Left lung (tissue), 10 donors: ENCODE results near the gene CDCA5. TPM values are rescaled to one million over a fixed set of nuclear protein-coding genes. Genes with fewer than 3 reads are reported as not detected.

Experiments used
- ATAC-seq: fragments of 200-7000 bp; cut with Tn5 transposase; one replicate; pipeline ENCODE4 v1.9.1; 2020; ENCODE audit warnings: moderate library complexity
- DNase-seq, 4 donors: peaks; one replicate each; pipeline ENCODE4 v3.0.0-alpha.2; 2013 to 2020
- H3K27ac ChIP-seq, 2 donors: fragments of 200-600 bp; sonication (generic) in 1 of 2; one replicate each; pipeline versions ENCODE4 v1.5.0 to v1.8.0; 2020 to 2021
- H3K27me3 ChIP-seq, 2 donors: fragments of 200-600 bp; sonication (generic) in 1 of 2; one replicate each; pipeline versions ENCODE4 v1.5.0 to v1.8.0; 2020 to 2021
- H3K36me3 ChIP-seq, 2 donors: fragments of 200-600 bp; sonication (generic) in 1 of 2; one replicate each; pipeline versions ENCODE4 v1.5.0 to v1.8.0; 2020 to 2021
- H3K4me1 ChIP-seq, 2 donors: fragments of 200-600 bp; one replicate each; pipeline ENCODE4 v1.8.0; 2021
- H3K4me3 ChIP-seq, 2 donors: fragments of 200-600 bp; sonication (generic) in 1 of 2; one replicate each; pipeline versions ENCODE4 v1.5.0 to v1.8.0; 2020 to 2021; ENCODE audit warnings: mild to moderate bottlenecking in 1 of 2
- H3K9me3 ChIP-seq, 2 donors: fragments of 200-600 bp; sonication (generic) in 1 of 2; one replicate each; pipeline versions ENCODE4 v1.5.0 to v1.8.0; 2020 to 2021
- intact Hi-C, 2 donors: fragments of 100-400 bp; cut with DNase I; formaldehyde crosslinking; loops; one replicate each; pipeline versions ENCODE4 v1.11.2 to v1.14.2; 2022
- polyA plus RNA-seq, 6 donors: library from polyadenylated mRNA; unstranded; fragments of 120-200 nt; gene quantifications; one replicate each; pipeline ENCODE4 v1.2.1, GENCODE V29; 2013; ENCODE audit not compliant: insufficient read length in 6 of 6
- total RNA-seq, 2 donors: library from RNA; stranded (reverse); fragmentation: NEBNext Ultra II Directional; extraction: Animal tissue kit (Norgen Biotek cat#: 25700); gene quantifications; one replicate each; pipeline ENCODE4 v1.2.1, GENCODE V29; 2021
- TF ChIP-seq, protein P1 (sequence below), 2 donors: fragments of 200-600 bp; sonication (generic) in 1 of 2; IDR thresholded peaks; one replicate each; pipeline versions ENCODE4 v1.5.0 to v1.8.0; 2021; ENCODE audit warnings: antibody characterized with exemption in 2 of 2
- donor health status: DM: no; HTN: yes; CAD: no.
- donor health status: DM: no; HTN: no; CAD: no.

Gene CDCA5
- total and polyA plus RNA-seq, 8 donors = 7.1 to 27.9 (median 14.5) TPM

DNA sequence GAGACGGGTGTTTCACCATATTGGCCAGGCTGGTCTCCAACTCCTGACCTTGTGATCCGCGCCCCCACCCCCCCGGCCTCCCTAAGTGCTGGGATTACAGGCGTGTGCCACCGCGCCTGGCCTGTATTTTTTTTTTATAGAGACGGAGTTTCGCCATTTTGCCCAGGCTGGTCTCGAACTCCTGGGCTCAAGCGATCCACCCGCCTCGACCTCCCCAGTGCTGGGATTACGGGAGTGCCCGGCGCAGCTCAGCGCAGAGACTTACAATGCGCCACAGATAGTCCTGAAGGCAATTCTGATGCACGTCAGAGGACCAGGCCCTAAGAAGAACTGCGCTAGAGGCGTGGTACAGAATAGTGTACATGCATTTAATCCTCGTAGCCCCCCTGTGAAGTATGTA lies 11.6 kb upstream of the CDCA5 start:
- H3K4me3 ChIP-seq = peak overlapping the region; percentile 74 to 89
- no peaks in the 10 kb centered on the region for H3K9me3 ChIP-seq
- no peaks in the 10 kb centered on the region for H3K27me3 ChIP-seq
- DNase-seq (no peak), ATAC-seq (no peak)
- H3K27ac ChIP-seq = peak overlapping the region in 1 of 2 donors; percentile 89
- no peaks in the 10 kb centered on the region for H3K36me3 ChIP-seq
- intact Hi-C loops = no loop called here
- peaks cover 3 to 23% of the 10 kb centered on the region in 2 donors for H3K4me1 ChIP-seq
- TF ChIP-seq, protein P1, sequence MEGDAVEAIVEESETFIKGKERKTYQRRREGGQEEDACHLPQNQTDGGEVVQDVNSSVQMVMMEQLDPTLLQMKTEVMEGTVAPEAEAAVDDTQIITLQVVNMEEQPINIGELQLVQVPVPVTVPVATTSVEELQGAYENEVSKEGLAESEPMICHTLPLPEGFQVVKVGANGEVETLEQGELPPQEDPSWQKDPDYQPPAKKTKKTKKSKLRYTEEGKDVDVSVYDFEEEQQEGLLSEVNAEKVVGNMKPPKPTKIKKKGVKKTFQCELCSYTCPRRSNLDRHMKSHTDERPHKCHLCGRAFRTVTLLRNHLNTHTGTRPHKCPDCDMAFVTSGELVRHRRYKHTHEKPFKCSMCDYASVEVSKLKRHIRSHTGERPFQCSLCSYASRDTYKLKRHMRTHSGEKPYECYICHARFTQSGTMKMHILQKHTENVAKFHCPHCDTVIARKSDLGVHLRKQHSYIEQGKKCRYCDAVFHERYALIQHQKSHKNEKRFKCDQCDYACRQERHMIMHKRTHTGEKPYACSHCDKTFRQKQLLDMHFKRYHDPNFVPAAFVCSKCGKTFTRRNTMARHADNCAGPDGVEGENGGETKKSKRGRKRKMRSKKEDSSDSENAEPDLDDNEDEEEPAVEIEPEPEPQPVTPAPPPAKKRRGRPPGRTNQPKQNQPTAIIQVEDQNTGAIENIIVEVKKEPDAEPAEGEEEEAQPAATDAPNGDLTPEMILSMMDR (IDR thresholded peaks at IDR 0.05) = no peak

DNA sequence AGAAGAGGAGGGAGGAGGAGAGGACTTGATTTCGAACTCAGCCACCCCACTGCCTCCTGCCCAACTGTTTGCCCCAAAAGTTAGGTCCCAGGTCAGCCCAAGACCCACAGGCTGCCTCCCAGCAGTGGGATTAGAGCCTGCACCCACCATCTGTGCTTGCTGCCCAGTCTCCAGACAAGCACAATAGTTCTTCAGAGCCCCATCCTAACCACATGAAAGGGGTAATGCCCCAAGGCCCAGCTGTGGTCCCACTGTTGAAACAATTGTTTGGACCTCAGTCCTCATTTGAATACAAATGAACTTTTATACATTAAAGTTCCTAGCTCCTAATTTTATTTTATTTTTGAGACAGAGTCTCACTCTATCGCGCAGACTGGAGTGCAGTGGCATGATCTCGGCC lies 6.8 kb upstream of the CDCA5 start:
- Histone ChIP-seq H3K36me3 (peaks cover 0 to 46% of the 10 kb centered on the region in 2 donors), H3K4me3 (no peak overlapping the region), H3K27ac (no peak overlapping the region), H3K4me1 (peaks cover under 1 to 8% of the 10 kb centered on the region in 2 donors), H3K9me3 (no peaks in the 10 kb centered on the region), H3K27me3 (no peaks in the 10 kb centered on the region)
- DNase-seq (no peak), ATAC-seq (no peak)
- TF ChIP-seq, protein P1 (IDR thresholded peaks at IDR 0.05) = no peak
- intact Hi-C loops = no loop called here

DNA sequence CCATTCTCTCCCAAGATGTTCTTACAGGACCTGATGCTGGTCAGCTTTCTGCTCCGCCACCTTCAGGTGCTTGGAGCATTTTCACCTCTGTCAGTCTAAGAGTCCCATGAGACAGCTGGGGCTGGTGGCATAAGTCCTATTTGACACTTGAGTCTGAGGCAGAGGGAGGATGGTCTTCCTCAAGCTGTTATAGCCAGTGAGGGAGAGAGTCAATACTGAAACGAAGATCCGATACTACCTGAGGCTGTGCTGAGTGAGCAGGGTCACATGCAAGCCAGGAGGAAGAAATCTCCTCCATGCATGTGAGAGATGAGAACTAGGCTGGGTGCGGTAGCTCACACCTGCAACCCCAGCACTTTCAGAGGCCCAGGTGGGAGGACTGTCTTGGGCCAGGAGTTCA lies 5.8 kb upstream of the CDCA5 start:
- Histone ChIP-seq H3K9me3 (no peaks in the 10 kb centered on the region), H3K4me3 (no peak overlapping the region), H3K27me3 (no peaks in the 10 kb centered on the region), H3K36me3 (peaks cover 0 to 52% of the 10 kb centered on the region in 2 donors), H3K4me1 (peaks cover 9 to 16% of the 10 kb centered on the region in 2 donors), H3K27ac (no peak overlapping the region)
- TF ChIP-seq, protein P1 (IDR thresholded peaks at IDR 0.05) = no peak
- ATAC-seq = no peak
- DNase-seq = no peak
- intact Hi-C loops = no loop called here

DNA sequence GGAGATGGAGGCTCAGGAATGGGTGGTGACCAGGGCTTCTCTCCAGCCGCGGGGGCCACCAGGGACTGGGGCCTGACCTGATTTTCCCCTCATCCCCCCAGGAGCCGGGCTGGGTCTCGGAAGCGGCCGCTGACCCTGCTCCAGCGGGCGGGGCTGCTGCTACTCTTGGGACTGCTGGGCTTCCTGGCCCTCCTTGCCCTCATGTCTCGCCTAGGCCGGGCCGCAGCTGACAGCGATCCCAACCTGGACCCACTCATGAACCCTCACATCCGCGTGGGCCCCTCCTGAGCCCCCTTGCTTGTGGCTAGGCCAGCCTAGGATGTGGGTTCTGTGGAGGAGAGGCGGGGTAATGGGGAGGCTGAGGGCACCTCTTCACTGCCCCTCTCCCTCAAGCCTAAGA lies 4.0 kb upstream of the CDCA5 start:
- Histone ChIP-seq H3K27ac (no peak overlapping the region), H3K27me3 (no peaks in the 10 kb centered on the region), H3K36me3 (peaks cover 0 to 52% of the 10 kb centered on the region in 2 donors), H3K4me3 (no peak overlapping the region), H3K4me1 (peaks cover 9 to 27% of the 10 kb centered on the region in 2 donors), H3K9me3 (no peaks in the 10 kb centered on the region)
- TF ChIP-seq, protein P1 (IDR thresholded peaks at IDR 0.05) = no peak
- no peak for DNase-seq
- intact Hi-C loops = no loop called here
- ATAC-seq = no peak

DNA sequence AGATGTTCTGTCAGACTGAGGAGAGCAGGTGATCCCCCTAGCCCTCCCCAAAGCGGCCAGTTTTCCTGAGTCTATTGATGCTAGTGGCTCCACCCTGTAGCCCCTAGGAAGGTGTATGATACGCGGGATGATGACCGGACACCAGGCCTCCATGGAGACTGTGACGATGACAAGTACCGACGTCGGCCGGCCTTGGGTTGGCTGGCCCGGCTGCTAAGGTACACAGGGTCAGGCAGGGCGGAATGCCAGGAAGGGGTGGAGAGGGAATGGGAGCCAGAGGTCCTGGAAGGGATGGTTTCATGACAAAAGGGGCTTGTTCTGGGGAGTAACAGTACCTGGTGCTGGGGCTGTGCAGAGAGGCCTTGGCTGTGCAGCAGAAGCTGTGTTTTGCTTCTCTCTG lies 3.4 kb upstream of the CDCA5 start:
- intact Hi-C loops = no loop called here
- DNase-seq = no peak
- Histone ChIP-seq H3K9me3 (no peaks in the 10 kb centered on the region), H3K4me1 (peaks cover 9 to 27% of the 10 kb centered on the region in 2 donors), H3K4me3 (no peak overlapping the region), H3K36me3 (peaks cover 0 to 52% of the 10 kb centered on the region in 2 donors), H3K27me3 (no peaks in the 10 kb centered on the region), H3K27ac (no peak overlapping the region)
- ATAC-seq = no peak
- TF ChIP-seq, protein P1 (IDR thresholded peaks at IDR 0.05) = no peak
